Measurements from ENCODE around the gene THAP3. TPM values are rescaled to one million over a fixed set of nuclear protein-coding genes. Genes with fewer than 3 reads are reported as not detected.

THAP3 gene, protein sequence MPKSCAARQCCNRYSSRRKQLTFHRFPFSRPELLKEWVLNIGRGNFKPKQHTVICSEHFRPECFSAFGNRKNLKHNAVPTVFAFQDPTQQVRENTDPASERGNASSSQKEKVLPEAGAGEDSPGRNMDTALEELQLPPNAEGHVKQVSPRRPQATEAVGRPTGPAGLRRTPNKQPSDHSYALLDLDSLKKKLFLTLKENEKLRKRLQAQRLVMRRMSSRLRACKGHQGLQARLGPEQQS
- total RNA-seq (10 to 100 TPM; 12.8 to 37.1 (median 26.1) TPM), total RNA-seq (7.0 to 34.0 (median 15.1) reads per million in 29 experiments)
- total RNA-seq (2013) = 21.5 TPM

DNA sequence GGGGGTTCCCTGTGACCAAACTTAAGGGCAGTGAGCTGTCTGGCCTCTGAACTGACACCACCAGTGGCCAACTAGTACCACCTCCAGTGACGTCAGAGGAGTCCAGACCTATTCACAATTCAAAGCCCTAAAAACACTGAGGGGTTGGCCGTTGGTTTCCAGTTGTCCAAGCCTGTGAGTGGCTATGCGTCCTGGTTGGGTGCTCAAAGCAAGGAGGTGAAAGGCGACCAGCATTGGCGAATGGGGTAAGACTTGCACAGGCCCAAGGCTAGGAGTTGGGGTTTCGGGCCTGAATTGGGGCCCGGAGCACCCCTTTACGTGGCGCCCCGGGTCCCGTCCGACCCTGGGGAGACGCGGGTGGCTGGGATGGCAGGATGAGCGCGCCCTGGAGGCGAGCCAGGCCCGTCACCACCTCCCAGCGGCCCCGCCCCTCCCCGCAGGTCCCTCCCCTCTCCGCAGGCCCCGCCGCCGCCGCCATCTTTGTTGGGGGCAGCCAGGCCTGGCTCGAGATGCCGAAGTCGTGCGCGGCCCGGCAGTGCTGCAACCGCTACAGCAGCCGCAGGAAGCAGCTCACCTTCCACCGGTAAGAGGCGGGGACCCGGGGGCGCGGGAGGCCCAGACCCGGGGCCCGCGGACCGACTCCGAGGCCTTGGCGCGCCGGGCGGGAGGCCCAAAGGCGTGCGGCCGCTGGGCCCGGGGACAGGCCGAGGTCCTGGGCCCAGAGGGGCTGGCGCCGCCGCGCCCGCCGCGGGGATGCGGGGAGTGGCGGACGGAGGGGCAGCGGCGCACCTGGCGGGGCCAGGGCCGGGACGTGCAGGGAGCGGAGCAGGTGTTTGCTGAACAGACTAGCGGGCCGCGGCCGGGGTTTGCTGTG is at the start of gene THAP3:
THAP3 (plus strand) TSS at position 159 of the 874 bp plus-strand sequence; CDS start at position 510, 351 bp downstream.
- Mint-ChIP-seq H3K4me3 (peak within 1 kb of the TSS; percentile 85 to 93 (median 85)), H3K36me3 (peaks cover 18% of the 10 kb centered on the region), H3K27me3 (no peaks in the 10 kb centered on the region), H3K4me1 (peaks cover 25 to 36% (median 33%) of the 10 kb centered on the region in 3 donors), H3K9me3 (no peaks in the 10 kb centered on the region), H3K27ac (peak within 1 kb of the TSS; percentile 74 to 77)
- WGBS (ENCODE audit: insufficient coverage) = 3% methylated on average over 64 of the region's 73 CpGs
- H3K36me3 ChIP-seq (ENCODE audit: control insufficient read depth in 2 of 2, extremely low read depth in 1 of 2, insufficient read depth in 1 of 2, low read length in 1 of 2) = peaks cover 14 to 39% of the 10 kb centered on the region in 2 donors
- ChIA-PET CTCF (interaction anchor here (0.7 to 1.2 kb wide), 5 partner anchors 22 to 132 kb away, joined by 3 to 9 read pairs (median 5); partner anchors contain the start of genes KLHL21 (in 1 of the 2) and ZBTB48 (in 1 of the 2)), POLR2A (no interaction called here)
- peak within 1 kb of the TSS; percentile 55 to 71 for H3K4me3 ChIP-seq (ENCODE audit: control insufficient read depth in 1 of 2, extremely low read depth in 1 of 2, low read length in 1 of 2)
- H3K9me3 ChIP-seq = no peaks in the 10 kb centered on the region
- peaks cover 2 to 33% of the 10 kb centered on the region in 2 experiments for H3K4me1 ChIP-seq (ENCODE audit: control insufficient read depth in 1 of 2, extremely low read depth in 1 of 2, insufficient read depth in 2 of 2, low read length in 2 of 2)
- ATAC-seq (replicated peaks in 1 of 4) (peak; percentile 97 to 99 (median 97)), DNase-seq (peak; percentile 76 to 94 (median 88))
- no peaks in the 10 kb centered on the region for H3K27me3 ChIP-seq (replicated peaks in 1 of 2; ENCODE audit: control insufficient read depth in 2 of 2, extremely low read depth in 1 of 2, insufficient read depth in 2 of 2, low read length in 1 of 2)
- H3K27ac ChIP-seq (ENCODE audit: low read length) = peak within 1 kb of the TSS; percentile 32

DNA sequence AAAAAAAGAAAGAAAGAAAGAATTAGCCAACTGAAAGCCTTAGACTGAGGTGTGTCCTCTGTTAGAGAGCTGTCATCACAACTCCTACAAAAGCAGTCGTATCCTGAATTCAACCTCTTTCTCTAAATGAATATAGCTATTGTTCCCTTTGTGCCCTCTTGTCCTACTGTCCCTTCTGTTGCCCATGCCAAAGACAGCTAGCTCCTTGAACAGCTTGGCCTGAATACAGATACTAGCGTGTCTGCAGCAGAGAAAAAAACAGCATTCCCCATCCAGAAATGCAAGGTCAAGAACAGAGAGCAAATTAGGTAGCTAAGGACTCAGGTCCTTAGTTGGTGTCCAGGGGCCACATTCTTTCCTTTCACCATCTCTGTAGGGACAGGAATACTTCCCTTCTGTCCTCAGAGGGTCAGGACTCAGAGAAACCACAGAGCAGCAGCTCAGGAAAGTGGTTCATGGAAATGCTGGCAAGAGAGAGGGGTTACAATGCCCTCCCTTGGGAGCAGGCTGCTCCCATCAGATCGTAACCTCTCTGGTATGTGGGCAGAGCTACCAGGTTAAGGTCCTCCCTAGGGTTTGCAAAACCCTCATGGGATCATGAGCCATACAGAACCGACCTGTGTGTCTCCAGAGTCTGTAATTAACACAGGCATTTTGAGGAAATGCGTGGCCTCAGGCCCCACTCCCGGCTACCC is 46.7 kb upstream of the THAP3 start:
- no peaks in the 10 kb centered on the region for H3K9me3 ChIP-seq
- 83% methylated on average over 5 of the region's 6 CpGs for WGBS (ENCODE audit: insufficient coverage)
- H3K4me3 Mint-ChIP-seq = no peak overlapping the region
- ChIA-PET POLR2A (interaction anchor here in 1 of 2 donors (0.5 kb wide), 1 partner anchor 21 kb away, joined by 9 read pairs; no protein-coding TSS in a partner anchor), CTCF (interaction anchor here in 1 of 2 donors (0.6 kb wide), 2 partner anchors 47 to 214 kb away, joined by 4 to 6 read pairs; no protein-coding TSS in a partner anchor)
- H3K4me1 ChIP-seq (ENCODE audit: control insufficient read depth in 1 of 2, extremely low read depth in 1 of 2, insufficient read depth in 2 of 2, low read length in 2 of 2) = peaks cover 11 to 35% of the 10 kb centered on the region in 2 experiments
- H3K9me3 Mint-ChIP-seq = no peaks in the 10 kb centered on the region
- H3K27ac Mint-ChIP-seq = no peak overlapping the region
- H3K36me3 Mint-ChIP-seq = no peaks in the 10 kb centered on the region
- no peaks in the 10 kb centered on the region for H3K27me3 Mint-ChIP-seq
- peaks cover 32 to 35% (median 34%) of the 10 kb centered on the region in 3 donors for H3K4me1 Mint-ChIP-seq
- no peak overlapping the region for H3K4me3 ChIP-seq (ENCODE audit: control insufficient read depth in 1 of 2, extremely low read depth in 1 of 2, low read length in 1 of 2)
- no peak for ATAC-seq (replicated peaks in 1 of 4)
- H3K27ac ChIP-seq (ENCODE audit: low read length) = no peak overlapping the region
- H3K36me3 ChIP-seq (ENCODE audit: control insufficient read depth in 2 of 2, extremely low read depth in 1 of 2, insufficient read depth in 1 of 2, low read length in 1 of 2) = peaks cover 2% of the 10 kb centered on the region in 2 donors
- H3K27me3 ChIP-seq (replicated peaks in 1 of 2; ENCODE audit: control insufficient read depth in 2 of 2, extremely low read depth in 1 of 2, insufficient read depth in 2 of 2, low read length in 1 of 2) = peaks cover 0 to 8% of the 10 kb centered on the region in 2 experiments
- no peak for DNase-seq

DNA sequence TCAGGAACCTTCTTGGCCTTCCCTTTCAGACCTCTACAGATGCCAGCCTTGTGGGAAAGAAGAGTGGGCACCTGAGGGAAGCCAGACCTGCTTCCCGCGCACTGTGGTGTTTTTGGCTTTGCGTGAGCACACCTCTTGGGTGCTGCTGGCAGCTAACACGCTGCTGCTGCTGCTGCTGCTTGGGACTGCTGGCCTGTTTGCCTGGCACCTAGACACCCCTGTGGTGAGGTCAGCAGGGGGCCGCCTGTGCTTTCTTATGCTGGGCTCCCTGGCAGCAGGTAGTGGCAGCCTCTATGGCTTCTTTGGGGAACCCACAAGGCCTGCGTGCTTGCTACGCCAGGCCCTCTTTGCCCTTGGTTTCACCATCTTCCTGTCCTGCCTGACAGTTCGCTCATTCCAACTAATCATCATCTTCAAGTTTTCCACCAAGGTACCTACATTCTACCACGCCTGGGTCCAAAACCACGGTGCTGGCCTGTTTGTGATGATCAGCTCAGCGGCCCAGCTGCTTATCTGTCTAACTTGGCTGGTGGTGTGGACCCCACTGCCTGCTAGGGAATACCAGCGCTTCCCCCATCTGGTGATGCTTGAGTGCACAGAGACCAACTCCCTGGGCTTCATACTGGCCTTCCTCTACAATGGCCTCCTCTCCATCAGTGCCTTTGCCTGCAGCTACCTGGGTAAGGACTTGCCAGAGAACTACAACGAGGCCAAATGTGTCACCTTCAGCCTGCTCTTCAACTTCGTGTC is 45.9 kb upstream of the THAP3 start:
- ChIA-PET CTCF (interaction anchor here in 1 of 2 donors (0.5 kb wide), 1 partner anchor 12 kb away, joined by 3 read pairs; no protein-coding TSS in a partner anchor), POLR2A (no interaction called here)
- Histone ChIP-seq H3K4me3 (ENCODE audit: control insufficient read depth in 1 of 2, extremely low read depth in 1 of 2, low read length in 1 of 2) (no peak overlapping the region), H3K36me3 (ENCODE audit: control insufficient read depth in 2 of 2, extremely low read depth in 1 of 2, insufficient read depth in 1 of 2, low read length in 1 of 2) (peaks cover 2% of the 10 kb centered on the region in 2 donors), H3K27me3 (replicated peaks in 1 of 2; ENCODE audit: control insufficient read depth in 2 of 2, extremely low read depth in 1 of 2, insufficient read depth in 2 of 2, low read length in 1 of 2) (peaks cover 0 to 7% of the 10 kb centered on the region in 2 experiments), H3K4me1 (ENCODE audit: control insufficient read depth in 1 of 2, extremely low read depth in 1 of 2, insufficient read depth in 2 of 2, low read length in 2 of 2) (peaks cover 11 to 35% of the 10 kb centered on the region in 2 experiments), H3K27ac (ENCODE audit: low read length) (peak overlapping the region; percentile 83), H3K9me3 (no peaks in the 10 kb centered on the region)
- H3K4me1 Mint-ChIP-seq = peaks cover 32 to 35% (median 34%) of the 10 kb centered on the region in 3 donors
- ATAC-seq (replicated peaks in 1 of 4) (no peak), DNase-seq (no peak)
- H3K27me3 Mint-ChIP-seq = no peaks in the 10 kb centered on the region
- H3K27ac Mint-ChIP-seq = peak overlapping the region; percentile 91 to 94
- WGBS (ENCODE audit: insufficient coverage) = 88% methylated on average over 13 of the region's 14 CpGs
- no peaks in the 10 kb centered on the region for H3K9me3 Mint-ChIP-seq
- no peaks in the 10 kb centered on the region for H3K36me3 Mint-ChIP-seq
- peak overlapping the region; percentile 91 to 96 (median 92) for H3K4me3 Mint-ChIP-seq

DNA sequence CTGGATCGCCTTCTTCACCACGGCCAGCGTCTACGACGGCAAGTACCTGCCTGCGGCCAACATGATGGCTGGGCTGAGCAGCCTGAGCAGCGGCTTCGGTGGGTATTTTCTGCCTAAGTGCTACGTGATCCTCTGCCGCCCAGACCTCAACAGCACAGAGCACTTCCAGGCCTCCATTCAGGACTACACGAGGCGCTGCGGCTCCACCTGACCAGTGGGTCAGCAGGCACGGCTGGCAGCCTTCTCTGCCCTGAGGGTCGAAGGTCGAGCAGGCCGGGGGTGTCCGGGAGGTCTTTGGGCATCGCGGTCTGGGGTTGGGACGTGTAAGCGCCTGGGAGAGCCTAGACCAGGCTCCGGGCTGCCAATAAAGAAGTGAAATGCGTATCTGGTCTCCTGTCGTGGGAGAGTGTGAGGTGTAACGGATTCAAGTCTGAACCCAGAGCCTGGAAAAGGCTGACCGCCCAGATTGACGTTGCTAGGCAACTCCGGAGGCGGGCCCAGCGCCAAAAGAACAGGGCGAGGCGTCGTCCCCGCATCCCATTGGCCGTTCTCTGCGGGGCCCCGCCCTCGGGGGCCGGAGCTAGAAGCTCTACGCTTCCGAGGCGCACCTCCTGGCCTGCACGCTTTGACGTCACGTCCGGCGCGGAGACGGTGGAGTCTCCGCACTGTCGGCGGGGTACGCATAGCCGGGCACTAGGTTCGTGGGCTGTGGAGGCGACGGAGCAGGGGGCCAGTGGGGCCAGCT is 45.1 kb upstream of the THAP3 start, which contains the start of gene ZBTB48:
ZBTB48 (plus strand) TSS at position 621 of the 745 bp plus-strand sequence. CDS start 616 bp downstream, outside the sequence.
- peak; percentile 90 to 98 (median 96) for DNase-seq

More for the DNA sequence above, 45.1 kb upstream of the THAP3 start, which contains the start of gene ZBTB48:
- H3K27me3 Mint-ChIP-seq = no peaks in the 10 kb centered on the region
- CTCF ChIA-PET = interaction anchor here in 1 of 2 donors (0.5 to 1.9 kb wide), 4 partner anchors 12 to 547 kb away, joined by 3 to 10 read pairs (median 6); partner anchors contain the start of gene THAP3
- ATAC-seq (replicated peaks in 1 of 4) = peak; percentile 98 to 99 (median 99)
- H3K4me1 ChIP-seq (ENCODE audit: control insufficient read depth in 1 of 2, extremely low read depth in 1 of 2, insufficient read depth in 2 of 2, low read length in 2 of 2) = peaks cover 11 to 41% of the 10 kb centered on the region in 2 experiments
- no peaks in the 10 kb centered on the region for H3K36me3 Mint-ChIP-seq
- H3K36me3 ChIP-seq (ENCODE audit: control insufficient read depth in 2 of 2, extremely low read depth in 1 of 2, insufficient read depth in 1 of 2, low read length in 1 of 2) = peaks cover 2% of the 10 kb centered on the region in 2 donors
- H3K27ac Mint-ChIP-seq = peak within 1 kb of the TSS; percentile 91 to 94
- peaks cover 0 to 5% of the 10 kb centered on the region in 2 experiments for H3K27me3 ChIP-seq (replicated peaks in 1 of 2; ENCODE audit: control insufficient read depth in 2 of 2, extremely low read depth in 1 of 2, insufficient read depth in 2 of 2, low read length in 1 of 2)
- WGBS (ENCODE audit: insufficient coverage) = 19% methylated on average over 57 of the region's 58 CpGs
- peak within 1 kb of the TSS; percentile 81 to 85 for H3K4me3 ChIP-seq (ENCODE audit: control insufficient read depth in 1 of 2, extremely low read depth in 1 of 2, low read length in 1 of 2)
- peaks cover 35 to 39% (median 36%) of the 10 kb centered on the region in 3 donors for H3K4me1 Mint-ChIP-seq
- H3K9me3 Mint-ChIP-seq = no peaks in the 10 kb centered on the region
- H3K9me3 ChIP-seq = no peaks in the 10 kb centered on the region
- POLR2A ChIA-PET = interaction anchor here (0.7 to 0.8 kb wide), 2 partner anchors 18 to 26 kb away, joined by 3 read pairs; partner anchors contain the start of gene NOL9 (in 1 of the 2)
- H3K27ac ChIP-seq (ENCODE audit: low read length) = peak within 1 kb of the TSS; percentile 83
- peak within 1 kb of the TSS; percentile 91 to 96 (median 92) for H3K4me3 Mint-ChIP-seq
